Keratinocyte (primary cell): ENCODE measurements around the gene ERC2. TPM values are rescaled to one million over a fixed set of nuclear protein-coding genes. Genes with fewer than 3 reads are reported as not detected.

Experiments used
- DNase-seq: peaks from one replicate; pipeline ENCODE4 v3.0.0-alpha.2; 2011; ENCODE audit warnings: low read depth, missing footprints, low spot score
- FAIRE-seq: peaks from 2 replicates; lab custom pipeline; 2011; peaks lifted over from hg19 to GRCh38; lab: Jason Lieb, UNC
- H2AFZ ChIP-seq: 2 replicates; pipeline ENCODE4 v1.6.0; 2012; ENCODE audit warnings: low read length, control low read depth, inconsistent platforms; ENCODE audit not compliant: control insufficient read depth
- H3K27ac ChIP-seq: 2 replicates; pipeline ENCODE4 v1.5.1; 2011; ENCODE audit warnings: low read length; ENCODE audit not compliant: control insufficient read depth, insufficient read depth
- H3K27me3 ChIP-seq: 3 replicates; pipeline ENCODE4 v1.6.0; 2011; ENCODE audit warnings: low read length; ENCODE audit not compliant: control insufficient read depth, insufficient read depth; ENCODE audit errors: extremely low read depth
- H3K36me3 ChIP-seq, 2 experiments: 2 replicates in 1 of 2; 3 replicates in 1 of 2; pipeline ENCODE4 v1.5.1; 2011; ENCODE audit warnings: low read length in 2 of 2, mild to moderate bottlenecking in 1 of 2; ENCODE audit not compliant: control insufficient read depth in 2 of 2, insufficient read depth in 2 of 2; ENCODE audit errors: extremely low read depth in 1 of 2
- H3K4me1 ChIP-seq: 3 replicates; pipeline ENCODE4 v1.5.1; 2011; ENCODE audit warnings: low read length; ENCODE audit not compliant: control insufficient read depth, insufficient read depth; ENCODE audit errors: extremely low read depth
- H3K4me2 ChIP-seq: 3 replicates; pipeline ENCODE4 v1.6.0; 2011; ENCODE audit warnings: low read depth, low read length; ENCODE audit not compliant: control insufficient read depth, insufficient read depth; ENCODE audit errors: extremely low read depth
- H3K4me3 ChIP-seq, 3 experiments: fragments of 200-600 bp in 1 of 3; sonication (generic) in 1 of 3; 2 replicates in 2 of 3; 3 replicates in 1 of 3; pipeline ENCODE4 v1.5.1; 2011 to 2016; ENCODE audit warnings: low read length in 3 of 3, mild to moderate bottlenecking in 3 of 3, control low read depth in 2 of 3, inconsistent platforms in 1 of 3, low read depth in 1 of 3, mixed read lengths in 1 of 3, mixed run types in 1 of 3, moderate library complexity in 1 of 3; ENCODE audit not compliant: control insufficient read depth in 2 of 3, insufficient read depth in 2 of 3; ENCODE audit errors: extremely low read depth in 1 of 3
- H3K79me2 ChIP-seq: 2 replicates; pipeline ENCODE4 v1.6.0; 2012; ENCODE audit warnings: low read length; ENCODE audit not compliant: control insufficient read depth, insufficient read depth
- H3K9ac ChIP-seq: 3 replicates; pipeline ENCODE4 v1.6.0; 2011; ENCODE audit warnings: low read length; ENCODE audit not compliant: control insufficient read depth, insufficient read depth; ENCODE audit errors: extremely low read depth
- H3K9me1 ChIP-seq: 3 replicates; pipeline ENCODE4 v1.6.0; 2011; ENCODE audit warnings: low read length; ENCODE audit not compliant: control insufficient read depth, insufficient read depth; ENCODE audit errors: extremely low read depth
- H3K9me3 ChIP-seq: 2 replicates; pipeline ENCODE4 v1.5.1; 2012; ENCODE audit warnings: low read depth, low read length; ENCODE audit not compliant: control insufficient read depth
- H4K20me1 ChIP-seq: 3 replicates; pipeline ENCODE4 v1.6.0; 2011; ENCODE audit warnings: low read length; ENCODE audit not compliant: control insufficient read depth, insufficient read depth; ENCODE audit errors: extremely low read depth
- CTCF ChIP-seq, 3 experiments: IDR thresholded peaks in 1 of 3; conservative IDR thresholded peaks in 1 of 3; optimal IDR thresholded peaks in 1 of 3; 2 replicates in 2 of 3; 3 replicates in 1 of 3; pipeline versions ENCODE3 to v1.5.1; 2011; ENCODE audit warnings: low read length in 3 of 3, mild to moderate bottlenecking in 3 of 3, moderate library complexity in 2 of 3, control low read depth in 1 of 3, inconsistent platforms in 1 of 3; ENCODE audit not compliant: insufficient read depth in 2 of 3; ENCODE audit errors: extremely low read depth in 1 of 3
- EZH2 ChIP-seq: IDR thresholded peaks from one replicate; pipeline ENCODE4 v1.6.1; 2012; ENCODE audit warnings: inconsistent platforms, mild to moderate bottlenecking, low read length, moderate library complexity
- dilution Hi-C: fragments of 300-500 bp; cut with MboI; formaldehyde crosslinking; loops from one replicate; pipeline ENCODE4 v1.7.0; 2020; ENCODE audit warnings: low sequenced_read_pairs; ENCODE audit not compliant: extremely low pct_ligation_motif_present
- polyA plus RNA-seq, 5 experiments: library from polyadenylated mRNA; depleted of rRNA in 3 of 5; stranded (reverse) in 3 of 5; stranded (forward) in 1 of 5; unstranded in 1 of 5; fragments of >200 nt; gene quantifications; 1 replicate in 1 of 5; 2 replicates in 3 of 5; 3 replicates in 1 of 5; pipeline versions ENCODE4 v1.2.1 to v1.2.3, GENCODE V29; 2011 to 2012; ENCODE audit warnings: missing spikeins in 2 of 5, low read depth in 1 of 5, low replicate concordance in 1 of 5

ERC2 gene
- polyA plus RNA-seq, 1 donor (not counting 4 experiments of a cell fraction or from before 2014, with no cell fraction given): 0.08 TPM

GRCh38 chr3:56130036-56130435 is 338.2 kb downstream of the ERC2 start:
- no peaks in the 10 kb centered on the region for H3K9me1 ChIP-seq
- H2AFZ ChIP-seq: no peak overlapping the region
- dilution Hi-C loops: no loop called here
- H3K9ac ChIP-seq: no peak overlapping the region
- no peak for FAIRE-seq
- H3K9me3 ChIP-seq: no peaks in the 10 kb centered on the region
- H3K27me3 ChIP-seq: no peaks in the 10 kb centered on the region
- H3K36me3 ChIP-seq: no peaks in the 10 kb centered on the region
- no peak overlapping the region for H3K4me3 ChIP-seq
- no peaks in the 10 kb centered on the region for H4K20me1 ChIP-seq
- TF ChIP-seq CTCF (optimal IDR thresholded peaks at IDR 0.05 in 1 of 3, IDR thresholded peaks at IDR 0.05 in 1 of 3, conservative IDR thresholded peaks at IDR 0.05 in 1 of 3; ENCODE audit: extremely low read depth in 1 of 3, insufficient read depth in 2 of 3, low read length in 3 of 3) (no peak), EZH2 (no peak)
- H3K4me1 ChIP-seq: peaks cover 22% of the 10 kb centered on the region
- H3K27ac ChIP-seq: no peak overlapping the region
- H3K79me2 ChIP-seq: no peaks in the 10 kb centered on the region
- no peak overlapping the region for H3K4me2 ChIP-seq
- DNase-seq: no peak

- Histone ChIP-seq H3K4me3 (no peak overlapping the region), H3K4me2 (no peak overlapping the region), H3K27me3 (no peaks in the 10 kb centered on the region), H3K9me1 (no peaks in the 10 kb centered on the region), H2AFZ (no peak overlapping the region), H4K20me1 (no peaks in the 10 kb centered on the region), H3K79me2 (no peaks in the 10 kb centered on the region), H3K9ac (no peak overlapping the region), H3K4me1 (peaks cover 6% of the 10 kb centered on the region), H3K9me3 (no peaks in the 10 kb centered on the region), H3K36me3 (no peaks in the 10 kb centered on the region), H3K27ac (no peak overlapping the region)
- DNase-seq (no peak), FAIRE-seq (no peak)
- TF ChIP-seq EZH2: no peak
- no peak for TF ChIP-seq CTCF (optimal IDR thresholded peaks at IDR 0.05 in 1 of 3, IDR thresholded peaks at IDR 0.05 in 1 of 3, conservative IDR thresholded peaks at IDR 0.05 in 1 of 3; ENCODE audit: extremely low read depth in 1 of 3, insufficient read depth in 2 of 3, low read length in 3 of 3)
- dilution Hi-C loops: no loop called here
Observed at GRCh38 chr3:56126632-56127031, 341.6 kb downstream of the ERC2 start.
